ENCODE results near the gene NOX1. TPM values are rescaled to one million over a fixed set of nuclear protein-coding genes. Genes with fewer than 3 reads are reported as not detected.

Gene NOX1
- total and polyA plus RNA-seq, 2 of the 13 experiments (the other 11 are each of a cell fraction or from before 2014, with no cell fraction given) = 0.07 TPM; not detected in 1

DNA sequence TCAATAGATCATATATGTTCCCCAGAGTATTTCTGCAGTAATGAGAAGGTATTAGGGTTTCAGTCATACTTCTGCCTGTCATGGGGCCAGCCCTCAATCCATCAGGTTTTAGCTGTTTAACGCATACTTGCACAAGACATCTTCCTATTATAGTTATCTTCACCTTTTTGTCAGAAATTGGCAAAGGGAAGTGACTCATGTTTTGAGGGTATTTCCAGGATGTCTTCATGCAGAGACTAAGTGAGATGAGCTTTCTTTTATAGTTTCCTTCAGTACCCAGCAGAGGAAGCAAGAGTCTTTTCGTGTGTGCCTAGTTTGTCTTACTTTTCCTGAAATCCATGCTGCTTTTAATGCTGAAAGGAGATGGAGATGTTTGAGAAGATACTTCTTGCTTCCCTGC lies 44.4 kb downstream of the NOX1 start:
- H3K9ac ChIP-seq (ENCODE audit: insufficient read depth, low read depth, low read length) = no peak overlapping the region
- POLR2A ChIA-PET = no interaction called here
- H3K9me3 ChIP-seq (ENCODE audit: low read length) = no peaks in the 10 kb centered on the region
- no peak overlapping the region for H2AFZ ChIP-seq (ENCODE audit: low read length)
- H3K27ac ChIP-seq (ENCODE audit: extremely low read length, insufficient read depth, low read length) = no peak overlapping the region
- BruUV-seq (replicated peaks) = no TSS peak
- no peaks in the 10 kb centered on the region for H3K4me1 ChIP-seq (ENCODE audit: insufficient read depth, low read length)
- CTCF ChIA-PET (ENCODE audit: low intra/inter-chr PET ratio, low total read pairs) = no interaction called here
- no peaks in the 10 kb centered on the region for H3K79me2 ChIP-seq (ENCODE audit: insufficient read depth, low read length)
- no peak overlapping the region for H3K4me3 ChIP-seq (replicated peaks in 1 of 3; ENCODE audit: insufficient read depth in 1 of 3, low read depth in 2 of 3, low read length in 3 of 3)
- in situ Hi-C loops (cut with HindIII; ENCODE audit: extremely low pct_ligation_motif_present, low pct_unique_long_range_greater_than_20kb) = no loop called here
- no peaks in the 10 kb centered on the region for H3K27me3 ChIP-seq (ENCODE audit: control insufficient read depth in 1 of 2, insufficient read depth in 2 of 2, low read length in 2 of 2)
- ATAC-seq (no peak), FAIRE-seq (no peak), DNase-seq (ENCODE audit: low spot score) (no peak)
- WGBS (ENCODE audit: low lambda C conversion rate) = 92% methylated on average over 2 of the region's 2 CpGs
- H4K20me1 ChIP-seq (ENCODE audit: insufficient read depth, low read length) = no peaks in the 10 kb centered on the region
- H3K36me3 ChIP-seq (replicated peaks in 1 of 2; ENCODE audit: control insufficient read depth in 1 of 2, insufficient read depth in 2 of 2, low read length in 2 of 2) = peaks cover 5 to 30% of the 10 kb centered on the region in 2 experiments; a peak in 4 of 5 replicates
- no peak for TF ChIP-seq ZNF607 (CRISPR knock-in tag; IDR thresholded peaks at IDR 0.05; ENCODE audit: borderline replicate concordance)
- TF ChIP-seq, protein P1, sequence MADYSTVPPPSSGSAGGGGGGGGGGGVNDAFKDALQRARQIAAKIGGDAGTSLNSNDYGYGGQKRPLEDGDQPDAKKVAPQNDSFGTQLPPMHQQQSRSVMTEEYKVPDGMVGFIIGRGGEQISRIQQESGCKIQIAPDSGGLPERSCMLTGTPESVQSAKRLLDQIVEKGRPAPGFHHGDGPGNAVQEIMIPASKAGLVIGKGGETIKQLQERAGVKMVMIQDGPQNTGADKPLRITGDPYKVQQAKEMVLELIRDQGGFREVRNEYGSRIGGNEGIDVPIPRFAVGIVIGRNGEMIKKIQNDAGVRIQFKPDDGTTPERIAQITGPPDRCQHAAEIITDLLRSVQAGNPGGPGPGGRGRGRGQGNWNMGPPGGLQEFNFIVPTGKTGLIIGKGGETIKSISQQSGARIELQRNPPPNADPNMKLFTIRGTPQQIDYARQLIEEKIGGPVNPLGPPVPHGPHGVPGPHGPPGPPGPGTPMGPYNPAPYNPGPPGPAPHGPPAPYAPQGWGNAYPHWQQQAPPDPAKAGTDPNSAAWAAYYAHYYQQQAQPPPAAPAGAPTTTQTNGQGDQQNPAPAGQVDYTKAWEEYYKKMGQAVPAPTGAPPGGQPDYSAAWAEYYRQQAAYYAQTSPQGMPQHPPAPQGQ (CRISPR knock-in tag; IDR thresholded peaks at IDR 0.05; ENCODE audit: borderline replicate concordance) = no peak
- TF ChIP-seq, protein P2, sequence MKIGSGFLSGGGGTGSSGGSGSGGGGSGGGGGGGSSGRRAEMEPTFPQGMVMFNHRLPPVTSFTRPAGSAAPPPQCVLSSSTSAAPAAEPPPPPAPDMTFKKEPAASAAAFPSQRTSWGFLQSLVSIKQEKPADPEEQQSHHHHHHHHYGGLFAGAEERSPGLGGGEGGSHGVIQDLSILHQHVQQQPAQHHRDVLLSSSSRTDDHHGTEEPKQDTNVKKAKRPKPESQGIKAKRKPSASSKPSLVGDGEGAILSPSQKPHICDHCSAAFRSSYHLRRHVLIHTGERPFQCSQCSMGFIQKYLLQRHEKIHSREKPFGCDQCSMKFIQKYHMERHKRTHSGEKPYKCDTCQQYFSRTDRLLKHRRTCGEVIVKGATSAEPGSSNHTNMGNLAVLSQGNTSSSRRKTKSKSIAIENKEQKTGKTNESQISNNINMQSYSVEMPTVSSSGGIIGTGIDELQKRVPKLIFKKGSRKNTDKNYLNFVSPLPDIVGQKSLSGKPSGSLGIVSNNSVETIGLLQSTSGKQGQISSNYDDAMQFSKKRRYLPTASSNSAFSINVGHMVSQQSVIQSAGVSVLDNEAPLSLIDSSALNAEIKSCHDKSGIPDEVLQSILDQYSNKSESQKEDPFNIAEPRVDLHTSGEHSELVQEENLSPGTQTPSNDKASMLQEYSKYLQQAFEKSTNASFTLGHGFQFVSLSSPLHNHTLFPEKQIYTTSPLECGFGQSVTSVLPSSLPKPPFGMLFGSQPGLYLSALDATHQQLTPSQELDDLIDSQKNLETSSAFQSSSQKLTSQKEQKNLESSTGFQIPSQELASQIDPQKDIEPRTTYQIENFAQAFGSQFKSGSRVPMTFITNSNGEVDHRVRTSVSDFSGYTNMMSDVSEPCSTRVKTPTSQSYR (CRISPR knock-in tag; IDR thresholded peaks at IDR 0.05; ENCODE audit: borderline replicate concordance) = no peak
- no peak for TF ChIP-seq ARNT2 (CRISPR knock-in tag; IDR thresholded peaks at IDR 0.05; ENCODE audit: low read depth)
- TF ChIP-seq SUZ12 (IDR thresholded peaks at IDR 0.05; ENCODE audit: low read depth, low read length) = no peak
- TF ChIP-seq, protein P3, sequence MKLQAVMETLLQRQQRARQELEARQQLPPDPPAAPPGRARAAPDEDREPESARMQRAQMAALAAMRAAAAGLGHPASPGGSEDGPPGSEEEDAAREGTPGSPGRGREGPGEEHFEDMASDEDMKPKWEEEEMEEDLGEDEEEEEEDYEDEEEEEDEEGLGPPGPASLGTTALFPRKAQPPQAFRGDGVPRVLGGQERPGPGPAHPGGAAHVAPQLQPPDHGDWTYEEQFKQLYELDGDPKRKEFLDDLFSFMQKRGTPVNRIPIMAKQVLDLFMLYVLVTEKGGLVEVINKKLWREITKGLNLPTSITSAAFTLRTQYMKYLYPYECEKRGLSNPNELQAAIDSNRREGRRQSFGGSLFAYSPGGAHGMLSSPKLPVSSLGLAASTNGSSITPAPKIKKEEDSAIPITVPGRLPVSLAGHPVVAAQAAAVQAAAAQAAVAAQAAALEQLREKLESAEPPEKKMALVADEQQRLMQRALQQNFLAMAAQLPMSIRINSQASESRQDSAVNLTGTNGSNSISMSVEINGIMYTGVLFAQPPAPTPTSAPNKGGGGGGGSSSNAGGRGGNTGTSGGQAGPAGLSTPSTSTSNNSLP (IDR thresholded peaks at IDR 0.05; ENCODE audit: low read depth, low read length) = no peak
- no peak for TF ChIP-seq AKAP8 (CRISPR knock-in tag; IDR thresholded peaks at IDR 0.05)
- no peak overlapping the region for H3K4me2 ChIP-seq (ENCODE audit: low read depth, low read length)
- intact Hi-C loops (cut with micrococcal nuclease; ENCODE audit: unreplicated experiment) = no loop called here
